HG03457 (cell line): ENCODE measurements around the gene CLEC1B.
"Not testable (repeated sequence)": the region's sequence is repeated elsewhere in the genome, so short reads cannot be mapped to it uniquely, and the experiment has no call there.

Source experiments
- ATAC-seq: cut with Tn5 transposase; IDR thresholded peaks from one replicate; pipeline ENCODE4 v1.9.1; 2021; ENCODE audit warnings: moderate number of reproducible peaks; ENCODE audit not compliant: unreplicated experiment

CLEC1B gene

GRCh38 chr12:9999016-9999415 lies at the start of gene CLEC1B:
Gene CLEC1B (minus strand): TSS chr12:9999121. CDS start chr12:9999100, 21 bp downstream.
- ATAC-seq = no peak

DNA sequence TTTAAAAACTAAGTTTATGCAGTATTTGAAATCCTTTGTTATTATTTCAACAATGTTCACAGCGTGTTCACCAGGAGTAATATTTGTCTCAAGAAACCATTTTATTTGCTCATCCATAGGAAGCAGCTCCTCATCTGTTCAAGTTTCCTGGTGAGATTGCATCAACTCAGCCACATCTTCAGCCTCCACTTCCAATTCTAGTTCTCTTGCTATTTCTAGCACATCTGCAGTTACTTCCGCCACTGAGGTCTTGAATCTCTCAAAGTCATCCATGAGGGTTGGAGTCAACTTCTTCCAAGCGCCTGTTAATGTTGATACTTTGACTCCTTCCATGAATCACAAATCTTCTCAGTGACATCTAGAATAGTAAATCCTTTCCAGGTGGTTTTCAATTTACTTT lies 49.6 kb upstream of the CLEC1B start:
- no peak for ATAC-seq

- ATAC-seq = no peak
Measured at GRCh38 chr12:10042167-10042566, 43.2 kb upstream of the CLEC1B start.

- no peak for ATAC-seq
Measured at GRCh38 chr12:10033783-10034545, 35.0 kb upstream of the CLEC1B start.

GRCh38 chr12:10031771-10032175 lies 32.9 kb upstream of the CLEC1B start:
- ATAC-seq = no peak

DNA sequence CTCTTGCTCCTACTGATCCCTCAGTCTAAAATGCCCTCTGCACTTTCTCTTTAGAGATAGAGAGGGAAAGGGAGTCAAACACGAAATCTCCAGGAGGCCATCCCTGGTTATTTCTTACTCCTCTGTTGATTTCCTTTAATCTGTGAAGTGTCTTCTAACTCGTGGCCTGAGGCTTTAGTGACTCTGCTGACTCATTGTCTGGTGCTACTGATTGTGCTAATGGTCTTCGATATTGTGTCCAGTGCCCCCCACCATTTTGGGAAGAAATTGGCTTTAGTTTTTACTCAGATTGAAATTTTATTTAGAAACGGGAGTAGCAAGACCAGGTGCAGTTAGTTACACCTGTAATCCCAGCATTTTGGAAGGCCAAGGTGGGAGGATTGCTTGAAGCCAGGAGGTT lies 32.4 kb upstream of the CLEC1B start:
- no peak for ATAC-seq

DNA sequence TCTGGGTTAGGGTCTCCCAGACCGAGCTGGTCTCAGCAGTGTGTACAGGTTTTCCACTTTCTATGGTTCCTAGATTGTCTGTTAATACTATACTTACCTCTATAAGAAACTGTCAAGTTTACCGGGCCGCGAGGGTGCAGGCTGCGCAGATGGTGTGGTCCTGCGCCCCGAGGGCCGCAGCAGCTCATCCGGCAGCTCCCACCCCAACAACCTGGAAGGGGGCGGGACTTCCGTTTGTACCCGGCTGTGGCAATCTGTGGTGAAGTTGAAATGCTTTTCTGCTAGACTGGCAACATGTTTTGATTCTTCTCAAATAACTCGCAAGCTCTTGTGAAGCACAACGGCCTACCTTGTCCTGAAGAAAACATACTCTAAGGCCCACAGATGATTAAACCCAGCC lies 31.5 kb upstream of the CLEC1B start, which contains the start of gene CLEC9A:
Gene CLEC9A (plus strand): TSS at position 237 of the 400 bp plus-strand sequence. CDS start 22,006 bp downstream, outside the sequence.
- no peak for ATAC-seq

DNA sequence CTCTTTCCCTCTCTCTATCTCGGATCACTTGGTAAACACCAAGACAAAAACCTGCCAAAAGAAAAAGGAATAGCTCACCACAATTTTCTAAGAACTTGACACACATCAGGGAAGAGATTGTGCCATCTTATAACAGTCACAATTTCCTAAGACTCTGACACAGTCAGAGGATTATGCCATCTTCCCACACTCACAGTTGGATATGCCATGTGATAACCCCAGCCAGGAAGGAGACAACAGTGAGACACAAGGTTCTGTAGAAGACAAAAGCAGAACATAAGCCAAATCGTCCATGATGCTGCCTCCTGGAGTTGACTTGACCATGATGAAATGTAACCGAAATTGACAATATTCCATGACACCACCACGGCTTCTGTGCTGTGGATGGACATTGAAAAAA lies 28.8 kb upstream of the CLEC1B start:
- no peak for ATAC-seq

DNA sequence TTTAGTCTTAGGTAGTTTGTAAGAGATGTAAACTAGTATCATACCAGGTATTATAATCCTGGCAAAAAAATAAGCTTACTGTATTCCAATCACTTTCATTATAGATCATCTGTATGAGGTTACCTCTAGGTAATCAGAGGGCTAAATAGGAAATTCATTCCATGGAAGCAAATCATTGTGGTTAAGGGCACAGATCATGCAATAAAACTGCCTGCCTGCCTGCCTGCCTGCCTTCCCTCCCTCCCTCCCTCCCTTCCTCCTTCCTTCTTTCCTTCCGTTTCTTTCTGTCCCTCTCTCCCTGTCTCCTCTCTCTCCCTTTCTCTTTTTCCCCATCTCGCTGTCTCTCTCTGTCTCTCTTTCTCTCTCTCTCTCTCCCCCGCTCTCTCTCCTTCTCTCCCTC lies 28.4 kb upstream of the CLEC1B start:
- no peak for ATAC-seq

DNA sequence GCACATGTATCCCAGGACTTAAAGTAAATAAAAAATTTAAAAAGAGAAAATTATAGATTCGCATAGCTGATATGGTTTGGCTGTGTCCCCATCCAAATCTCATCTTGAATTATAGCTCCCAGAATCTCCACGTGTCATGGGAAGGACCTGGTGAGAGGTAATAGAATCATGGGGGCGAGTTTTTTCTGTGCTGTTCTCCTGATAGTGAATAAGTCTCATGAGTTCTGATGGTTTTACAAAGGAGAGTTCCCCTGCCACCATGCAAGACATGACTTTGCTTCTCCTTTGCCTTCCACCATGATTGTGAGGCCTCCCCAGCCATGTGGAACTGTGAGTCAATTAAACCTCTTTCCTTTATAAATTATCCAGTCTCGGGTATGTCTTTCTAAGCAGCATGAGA lies 27.7 kb upstream of the CLEC1B start:
- not testable (repeated sequence) for ATAC-seq

GRCh38 chr12:10025236-10025635 lies 26.3 kb upstream of the CLEC1B start:
- no peak for ATAC-seq

DNA sequence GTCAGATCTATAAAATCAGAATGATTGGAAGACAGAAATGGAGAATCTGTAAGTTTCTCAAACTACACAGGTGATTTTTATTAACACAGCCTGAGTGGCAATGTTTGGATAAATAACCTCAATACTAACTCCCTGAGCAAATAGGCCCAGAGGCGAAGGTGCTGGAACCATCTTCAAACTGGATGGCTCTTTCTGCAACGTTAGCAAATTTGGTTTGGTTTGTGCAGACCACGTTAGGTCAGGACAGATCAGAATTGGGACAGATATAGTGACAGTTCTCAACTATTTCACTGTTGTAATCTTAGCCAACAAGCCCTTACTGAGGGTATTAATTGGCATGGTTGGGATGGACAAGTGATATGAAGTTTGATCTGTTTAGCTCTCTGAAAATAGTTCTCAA lies 22.4 kb upstream of the CLEC1B start:
- ATAC-seq = no peak

DNA sequence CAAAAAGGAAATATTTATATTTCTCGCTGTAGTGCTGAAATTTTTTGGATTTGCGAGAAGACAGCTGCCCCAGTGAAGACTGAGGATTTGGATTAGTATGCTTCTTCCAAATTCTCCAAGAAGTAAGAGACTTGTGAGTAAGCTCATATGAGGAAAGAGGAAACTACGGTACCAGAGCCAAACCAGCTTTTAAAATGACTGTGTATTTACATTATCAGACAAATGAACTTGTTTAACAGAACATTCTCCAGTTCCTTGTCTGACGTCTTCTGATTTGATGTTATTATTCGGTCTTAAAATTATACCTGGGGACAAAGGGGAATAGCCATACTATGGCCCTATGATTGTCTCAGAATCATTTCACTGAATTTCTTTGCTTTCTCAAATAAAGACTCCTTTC lies 19.5 kb upstream of the CLEC1B start:
- no peak for ATAC-seq

DNA sequence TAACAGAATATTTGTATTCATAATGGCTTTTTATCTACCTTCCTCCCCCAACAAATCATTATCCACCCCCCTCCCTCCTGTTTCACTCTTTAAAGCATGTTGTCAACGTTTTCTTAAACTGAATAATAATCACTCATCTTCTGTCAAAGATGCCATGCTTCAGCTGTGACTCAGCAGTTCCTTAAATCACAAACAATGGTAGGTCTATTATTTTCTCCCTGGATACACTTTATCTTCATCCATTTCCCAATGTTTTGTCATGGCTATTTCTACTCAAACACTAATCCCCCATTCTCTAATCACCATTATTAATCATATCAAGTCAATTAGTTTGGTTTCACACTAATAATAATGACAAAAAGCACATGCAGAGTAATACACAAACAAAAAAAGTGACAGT lies 18.0 kb upstream of the CLEC1B start:
- ATAC-seq = no peak

DNA sequence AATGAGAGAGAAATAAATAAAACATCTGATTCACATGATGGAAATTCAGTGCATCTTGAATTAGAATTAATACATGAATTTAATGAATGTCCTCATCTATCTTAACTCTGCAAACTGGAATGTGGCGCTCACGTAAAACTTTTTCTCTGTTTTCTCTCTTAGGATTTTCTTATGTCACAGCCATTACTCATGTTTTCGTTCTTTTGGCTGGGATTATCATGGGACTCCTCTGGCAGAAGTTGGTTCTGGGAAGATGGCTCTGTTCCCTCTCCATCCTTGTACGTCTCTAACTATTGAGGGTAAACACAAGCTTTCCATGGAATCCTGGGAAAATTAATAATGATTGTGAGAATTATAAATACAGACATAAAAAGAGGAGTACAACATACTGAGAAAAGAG lies 16.5 kb upstream of the CLEC1B start:
- ATAC-seq = no peak

DNA sequence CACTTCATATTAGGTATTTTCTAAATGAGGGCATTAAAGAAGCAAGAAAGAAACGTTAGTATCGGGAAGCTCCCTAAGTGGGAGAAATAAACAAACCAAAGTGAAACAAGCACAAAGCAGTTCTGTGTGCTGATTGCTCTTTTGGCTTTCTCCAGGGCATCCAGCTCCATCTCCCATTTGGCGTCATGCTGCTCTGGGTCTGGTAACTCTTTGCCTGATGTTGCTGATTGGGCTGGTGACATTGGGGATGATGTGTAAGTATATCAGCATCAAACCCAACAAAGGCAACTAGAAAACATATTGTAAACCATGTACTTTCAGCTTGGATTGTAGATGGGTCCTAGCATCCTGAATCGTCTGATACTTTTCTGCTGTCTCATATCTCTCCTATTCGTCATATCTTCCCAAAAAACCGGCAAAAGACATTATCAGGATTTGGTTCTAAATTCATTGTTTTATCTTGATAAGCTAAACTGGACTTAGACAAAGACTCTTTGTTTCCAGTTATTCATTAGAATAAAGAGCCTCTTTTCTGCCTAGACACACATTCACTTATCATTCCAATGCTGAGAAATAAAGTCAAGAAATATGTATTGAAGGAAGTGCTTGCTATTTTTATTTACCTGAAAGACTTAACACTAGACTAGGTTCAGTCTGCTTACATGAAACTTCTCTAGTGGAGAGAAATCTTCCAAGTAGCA lies 13.9 kb upstream of the CLEC1B start:
- no peak for ATAC-seq

DNA sequence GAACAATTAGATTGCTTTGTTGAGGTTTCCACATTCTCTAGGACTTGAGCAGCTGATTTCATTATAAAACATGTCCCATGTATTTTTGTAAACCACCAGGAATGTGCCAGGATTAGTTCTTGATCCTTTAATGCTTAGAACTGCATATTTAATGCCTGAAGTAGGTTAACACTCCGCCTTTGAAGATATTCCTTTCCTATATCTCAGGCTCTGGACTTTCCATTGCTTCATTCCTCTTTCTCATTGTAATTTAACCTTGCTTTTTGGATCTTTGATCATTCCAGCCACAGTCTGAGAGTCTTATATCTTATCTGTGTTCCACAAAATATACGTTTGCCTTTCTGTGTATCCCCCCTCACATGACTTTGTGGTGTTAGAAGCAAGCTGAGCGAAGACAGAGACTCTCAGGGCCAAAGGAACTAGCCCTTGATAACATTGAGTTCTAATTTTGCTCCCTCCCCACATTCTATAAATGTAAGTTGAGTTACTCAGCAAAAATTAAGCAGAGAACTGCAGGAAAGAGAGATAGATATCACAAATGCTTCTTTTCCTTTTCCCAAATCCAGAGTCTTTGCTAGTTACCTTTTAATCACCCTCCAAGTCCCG lies 2.4 kb upstream of the CLEC1B start:
- ATAC-seq = no peak

- no peak for ATAC-seq
Measured at GRCh38 chr12:9992296-9992695, 6.6 kb downstream of the CLEC1B start.

- ATAC-seq = no peak
Measured at GRCh38 chr12:9991876-9992275, 7.0 kb downstream of the CLEC1B start.

DNA sequence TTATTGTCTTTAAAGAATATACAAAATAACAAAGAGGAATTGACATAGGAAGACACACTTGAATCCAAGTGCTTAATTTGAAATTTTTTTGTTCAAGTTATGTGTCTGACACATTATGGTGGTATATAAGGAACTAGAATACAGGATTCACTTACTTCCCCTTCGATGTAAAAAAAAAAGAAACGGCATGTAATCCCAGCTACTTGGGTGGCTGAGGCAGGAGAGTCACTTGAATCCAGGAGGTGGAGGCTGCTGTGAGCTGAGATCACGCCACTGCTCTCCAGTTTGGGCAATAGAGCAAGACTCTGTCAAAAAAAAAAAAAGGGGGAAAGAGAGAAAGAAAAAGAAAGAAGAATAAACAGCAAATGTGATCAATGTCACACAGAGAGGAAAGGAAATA lies 18.8 kb downstream of the CLEC1B start:
- ATAC-seq = no peak

- ATAC-seq = no peak
Measured at GRCh38 chr12:9977916-9978315, 21.0 kb downstream of the CLEC1B start.

- ATAC-seq = not testable (repeated sequence)
Measured at GRCh38 chr12:9976626-9977025, 22.3 kb downstream of the CLEC1B start.
